Measurements from ENCODE around the gene DRAM2. TPM values are rescaled to one million over a fixed set of nuclear protein-coding genes. Genes with fewer than 3 reads are reported as not detected.
"Not testable (repeated sequence)": the region's sequence is repeated elsewhere in the genome, so short reads cannot be mapped to it uniquely, and the experiment has no call there.

DRAM2 gene
- total RNA-seq, 4 donors from 2014 or later, result 26.5 to 105 (median 51.7) TPM

- intact Hi-C loops (cut with DNase I), result no loop called here
- H3K36me3 ChIP-seq, result no peaks in the 10 kb centered on the region
- no peaks in the 10 kb centered on the region for H3K9me3 ChIP-seq
- TF ChIP-seq CTCF (IDR thresholded peaks at IDR 0.05), result no peak
- TF ChIP-seq POLR2A (IDR thresholded peaks at IDR 0.05), result no peak
- no peak overlapping the region for H3K4me3 ChIP-seq (replicated peaks in 1 of 3)
- no peaks in the 10 kb centered on the region for H3K4me1 ChIP-seq
- H3K27me3 ChIP-seq, result no peaks in the 10 kb centered on the region
- no peak overlapping the region for H3K27ac ChIP-seq
- no peak for DNase-seq
Measured at GRCh38 chr1:111085676-111086075, 54.2 kb downstream of the DRAM2 start.

- Histone ChIP-seq H3K4me1 (no peaks in the 10 kb centered on the region), H3K27me3 (no peaks in the 10 kb centered on the region), H3K27ac (no peak overlapping the region), H3K36me3 (no peaks in the 10 kb centered on the region), H3K4me3 (replicated peaks in 1 of 3) (no peak overlapping the region), H3K9me3 (no peaks in the 10 kb centered on the region)
- intact Hi-C loops (cut with DNase I), result no loop called here
- WGBS, 2 donors, result 68 to 81% methylated on average over 2 of the region's 2 CpGs
- TF ChIP-seq CTCF (IDR thresholded peaks at IDR 0.05) (no peak), POLR2A (IDR thresholded peaks at IDR 0.05) (no peak)
- DNase-seq, result no peak
Measured at GRCh38 chr1:111084999-111085398, 54.9 kb downstream of the DRAM2 start.

GRCh38 chr1:111082421-111083203 is 57.3 kb downstream of the DRAM2 start:
- Histone ChIP-seq H3K9me3 (no peaks in the 10 kb centered on the region), H3K4me1 (no peaks in the 10 kb centered on the region), H3K27me3 (no peaks in the 10 kb centered on the region), H3K4me3 (replicated peaks in 1 of 3) (no peak overlapping the region), H3K27ac (no peak overlapping the region), H3K36me3 (no peaks in the 10 kb centered on the region)
- TF ChIP-seq POLR2A (IDR thresholded peaks at IDR 0.05) (no peak), CTCF (IDR thresholded peaks at IDR 0.05) (no peak)
- DNase-seq, result no peak
- intact Hi-C loops (cut with DNase I), result no loop called here
- WGBS, 2 donors, result 84 to 88% methylated on average over 2 of the region's 2 CpGs

GRCh38 chr1:111079329-111079728 is 60.6 kb downstream of the DRAM2 start:
- H3K27me3 ChIP-seq; H3K27ac ChIP-seq; H3K4me3 ChIP-seq (replicated peaks in 1 of 3); DNase-seq; H3K9me3 ChIP-seq; H3K36me3 ChIP-seq; intact Hi-C loops (cut with DNase I); H3K4me1 ChIP-seq: not testable (repeated sequence)
- 94% methylated on average over 12 of the region's 12 CpGs for WGBS, 2 donors

GRCh38 chr1:111077312-111077711 is 62.6 kb downstream of the DRAM2 start:
- 88% methylated on average over 4 of the region's 4 CpGs for WGBS, 2 donors
- H3K36me3 ChIP-seq; H3K27me3 ChIP-seq; DNase-seq; H3K9me3 ChIP-seq; H3K4me3 ChIP-seq (replicated peaks in 1 of 3); H3K27ac ChIP-seq; intact Hi-C loops (cut with DNase I); H3K4me1 ChIP-seq: not testable (repeated sequence)

Small RNA genes within 50 kb of the gene (small RNA-seq; reads per million reads assigned to genes)
- gene AL355816.1, result not detected

Other genes starting within 250 kb of the DRAM2 start
- 10 to 100 TPM in 2 of 4 donors, 1 to 10 TPM in 2; 8.7 to 16.5 (median 9.6) TPM for gene LRIF1, start 176.2 kb downstream of the DRAM2 start, total RNA-seq
- 10 to 100 TPM; 32.2 to 53.8 (median 51.7) TPM for gene CEPT1, start 130 bp upstream of the DRAM2 start, total RNA-seq
- gene DENND2D, start 60.6 kb upstream of the DRAM2 start, total RNA-seq, result 10 to 100 TPM; 45.1 to 53.3 (median 49.4) TPM
- 10 to 100 TPM in 2 of 4 donors, 1 to 10 TPM in 2; 4.2 to 25.7 (median 11.8) TPM for gene CHI3L2, start 87.6 kb upstream of the DRAM2 start, total RNA-seq
- not detected for gene CHIA, start 150.8 kb upstream of the DRAM2 start, total RNA-seq